NCI-H345 treated with DMSO at 0.1 percent for 48 hours (cell line): ENCODE data around the gene BAG5.

Source experiments
- DNase-seq: peaks from one replicate; lab custom pipeline; 2025; ENCODE audit not compliant: unreplicated experiment; lab: John Stamatoyannopoulos, UW

The BAG5 gene

GRCh38 chr14:103547455-103547940 is 15.0 kb downstream of the BAG5 start:
- no peak for DNase-seq

DNA sequence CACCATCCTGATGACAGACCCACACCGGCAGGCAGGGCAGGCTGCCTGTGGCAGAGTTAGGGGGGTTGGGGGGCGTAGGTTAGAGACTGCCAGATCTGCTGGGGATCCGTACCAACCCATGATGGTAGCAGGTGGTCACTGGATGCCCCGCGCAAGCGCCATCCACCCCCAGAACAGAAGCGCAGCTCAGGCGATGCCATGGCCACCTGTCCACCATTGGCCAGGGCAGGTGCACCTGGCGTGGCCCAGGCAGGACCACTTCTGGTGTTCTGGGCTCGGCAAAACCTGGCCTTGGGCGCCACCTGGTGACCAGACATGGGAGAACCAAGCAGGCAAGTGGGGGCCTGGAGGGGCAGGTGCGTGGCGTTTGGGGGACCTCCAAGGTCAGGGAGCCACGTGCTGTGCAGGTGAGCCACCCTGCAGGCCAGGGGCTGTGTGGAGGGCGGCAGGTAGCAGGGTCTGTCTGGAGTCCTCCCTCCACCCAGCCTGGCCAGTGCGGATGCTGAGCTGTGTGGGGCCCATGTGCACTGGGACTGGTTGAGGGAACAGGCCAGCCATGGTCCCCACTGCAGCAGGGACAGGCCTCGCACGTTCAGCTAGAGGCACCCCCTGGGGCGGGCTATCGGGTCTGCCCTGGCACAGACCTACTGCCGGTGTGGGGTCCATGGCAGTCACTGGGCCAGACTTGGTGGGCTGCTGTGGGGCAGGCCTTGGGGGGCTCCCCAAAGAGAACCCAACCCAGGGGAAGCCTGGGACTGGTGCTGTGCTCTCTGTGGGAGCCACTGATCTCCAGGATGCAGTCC is 15.6 kb downstream of the BAG5 start:
- peak; percentile 22 for DNase-seq

DNA sequence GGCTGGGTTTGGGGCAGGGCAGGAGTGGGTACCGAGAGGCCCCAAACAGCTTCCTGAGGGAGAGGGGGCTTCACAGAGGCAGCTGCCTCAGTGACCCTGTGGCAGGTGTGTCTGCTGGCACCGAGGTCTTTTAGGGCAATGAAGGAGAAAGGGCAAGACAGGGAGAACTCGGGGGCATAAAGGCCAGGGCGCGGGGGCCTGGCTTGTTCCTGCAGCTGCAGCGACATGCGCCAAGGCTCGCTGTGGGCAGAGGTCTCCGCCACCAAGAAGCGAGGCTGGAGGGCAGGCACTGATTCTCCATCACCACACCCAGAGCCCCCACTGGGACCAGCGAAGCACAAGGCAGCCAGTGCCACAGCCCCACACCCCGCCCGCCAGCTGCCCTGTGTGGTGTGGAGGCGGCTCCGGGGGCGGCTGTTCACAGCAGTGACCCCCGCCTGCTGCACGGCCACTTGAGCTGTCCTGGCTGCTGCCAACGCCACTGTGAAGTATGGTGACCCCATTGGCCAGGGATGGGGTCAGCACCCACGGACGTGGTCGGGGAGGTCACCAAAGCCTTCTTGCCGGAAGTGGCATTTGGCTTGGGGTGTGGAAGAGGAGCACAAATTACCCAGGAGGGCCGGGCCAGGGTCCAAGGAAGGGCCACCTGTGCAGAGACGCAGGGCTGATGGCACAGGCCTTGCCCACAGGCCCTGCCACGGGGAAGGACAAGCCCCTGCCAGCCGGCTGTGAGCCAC is 16.4 kb downstream of the BAG5 start:
- DNase-seq, result no peak

DNA sequence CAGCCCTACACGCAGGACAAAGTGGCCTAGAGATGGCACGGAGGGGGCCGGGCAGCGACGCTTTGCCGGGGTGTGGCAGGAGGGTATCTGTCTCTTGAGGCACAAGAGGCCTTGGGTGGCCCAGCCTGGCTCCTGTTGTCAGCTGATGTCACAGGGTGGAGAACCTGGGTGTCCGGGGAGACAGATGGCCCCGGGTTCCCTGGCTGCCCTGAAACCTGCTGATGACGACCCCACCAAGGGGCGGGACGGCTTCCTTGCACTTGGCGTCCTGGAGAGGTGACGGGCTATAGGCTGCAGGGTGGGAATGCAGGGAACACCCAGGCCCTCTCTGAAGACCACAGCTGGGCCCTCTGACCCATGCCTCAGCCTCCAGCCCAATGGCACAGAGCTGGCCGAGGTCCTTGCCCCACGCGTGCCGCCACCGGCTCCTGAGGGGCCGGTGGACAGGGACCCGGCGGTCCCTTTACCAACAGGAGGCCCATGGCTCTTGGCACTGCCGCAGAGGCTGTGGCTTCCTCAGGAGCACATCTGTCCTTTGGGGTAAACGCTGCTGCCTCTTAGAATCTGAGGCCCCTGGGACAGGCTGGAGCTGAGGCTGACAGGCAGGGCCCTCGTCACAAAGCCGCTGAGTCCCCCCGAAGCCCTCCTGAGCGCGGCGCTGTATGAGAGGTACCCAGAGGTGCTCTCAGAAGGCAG is 17.1 kb downstream of the BAG5 start:
- DNase-seq, result no peak

DNA sequence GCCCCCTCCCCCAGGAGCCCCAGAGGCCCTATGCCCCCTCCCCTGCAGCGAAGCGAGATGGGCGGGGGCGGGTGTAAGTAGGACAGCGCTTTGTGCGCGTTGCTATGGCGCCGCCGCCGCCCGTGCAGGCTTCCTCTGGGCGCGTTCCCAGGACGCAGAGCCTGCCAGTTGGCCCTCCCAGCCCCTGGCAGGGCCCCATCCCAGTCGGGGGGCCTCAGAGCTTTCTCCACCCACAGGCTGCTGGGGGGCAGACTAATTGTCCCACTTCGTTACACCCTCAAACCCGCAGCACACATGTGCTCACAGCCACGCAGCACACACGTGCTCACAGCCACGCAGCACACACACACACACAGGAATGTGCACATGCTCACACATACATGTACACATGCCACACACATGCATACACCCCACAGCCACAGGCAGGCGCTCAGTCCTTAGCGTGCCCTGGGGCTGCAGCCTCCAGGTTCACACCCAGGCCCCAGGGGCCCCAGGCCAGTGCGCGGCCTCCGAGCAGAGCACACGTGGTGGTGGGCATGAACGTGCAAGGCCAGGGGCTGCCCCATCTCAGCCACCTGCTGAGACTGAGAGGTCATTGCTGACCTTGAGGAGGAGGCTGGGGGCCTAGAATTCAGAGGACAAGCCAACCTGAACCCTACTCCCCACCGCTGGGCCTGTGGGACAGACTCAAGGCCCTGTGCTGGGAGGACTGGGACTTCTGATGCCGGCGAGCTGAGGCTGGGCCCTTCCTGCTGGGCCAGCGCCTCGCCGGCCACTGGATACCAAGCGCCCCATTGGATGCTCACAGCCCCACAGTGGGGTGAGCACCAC is 17.9 kb downstream of the BAG5 start:
- DNase-seq, result no peak

DNA sequence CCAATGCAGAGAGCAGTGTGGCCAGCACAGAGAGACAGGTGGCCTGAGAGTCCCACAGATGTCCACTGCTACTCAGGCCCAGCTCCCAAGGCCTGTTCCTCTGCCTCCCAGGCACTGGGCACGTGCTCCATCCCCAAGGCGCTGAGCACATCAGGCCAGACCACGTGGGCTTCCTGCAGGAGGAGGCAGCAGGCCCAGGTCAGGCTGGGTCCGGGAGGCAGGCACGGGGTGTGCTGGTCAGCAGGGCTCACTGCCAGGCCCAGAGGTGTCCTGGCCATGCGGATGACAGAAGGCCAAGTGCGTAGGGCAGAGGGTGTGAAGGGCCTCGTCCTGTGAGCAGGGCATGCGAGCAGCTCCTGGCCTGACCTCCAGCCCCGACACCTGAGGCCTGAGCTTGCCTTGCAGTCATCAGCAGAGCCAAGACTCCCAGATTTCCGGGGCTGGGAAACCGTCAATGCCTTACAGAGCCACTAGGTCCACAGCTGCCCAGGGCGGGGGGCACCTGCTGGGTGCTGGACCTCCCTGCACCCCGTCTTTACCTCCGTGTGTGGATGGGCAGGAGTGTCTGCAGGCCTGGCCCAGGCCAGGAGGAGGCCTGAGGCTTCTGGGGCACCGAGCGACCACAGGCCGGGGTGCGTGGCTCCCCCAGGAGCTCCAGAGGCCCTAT is 18.6 kb downstream of the BAG5 start:
- no peak for DNase-seq

DNA sequence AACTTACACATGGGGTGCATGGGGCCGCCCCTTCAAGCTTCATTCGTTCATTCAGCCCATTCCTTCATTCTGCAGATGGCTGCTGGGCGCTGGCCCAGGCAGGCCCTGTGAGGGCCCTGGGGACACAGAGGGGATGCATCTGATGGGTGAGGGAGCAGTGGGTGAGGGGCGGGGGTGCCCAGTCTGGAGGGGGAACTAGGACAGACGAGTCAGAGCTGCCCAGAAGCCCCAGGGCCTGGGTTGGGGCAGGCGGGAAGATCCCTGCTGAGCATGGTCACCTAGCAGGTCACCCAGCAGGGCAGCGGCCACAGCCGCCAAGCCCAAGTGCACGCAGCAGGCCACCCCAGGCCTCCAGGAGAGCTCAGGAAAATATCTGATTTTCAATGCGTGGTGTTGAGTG is 19.3 kb downstream of the BAG5 start:
- DNase-seq, result no peak

DNA sequence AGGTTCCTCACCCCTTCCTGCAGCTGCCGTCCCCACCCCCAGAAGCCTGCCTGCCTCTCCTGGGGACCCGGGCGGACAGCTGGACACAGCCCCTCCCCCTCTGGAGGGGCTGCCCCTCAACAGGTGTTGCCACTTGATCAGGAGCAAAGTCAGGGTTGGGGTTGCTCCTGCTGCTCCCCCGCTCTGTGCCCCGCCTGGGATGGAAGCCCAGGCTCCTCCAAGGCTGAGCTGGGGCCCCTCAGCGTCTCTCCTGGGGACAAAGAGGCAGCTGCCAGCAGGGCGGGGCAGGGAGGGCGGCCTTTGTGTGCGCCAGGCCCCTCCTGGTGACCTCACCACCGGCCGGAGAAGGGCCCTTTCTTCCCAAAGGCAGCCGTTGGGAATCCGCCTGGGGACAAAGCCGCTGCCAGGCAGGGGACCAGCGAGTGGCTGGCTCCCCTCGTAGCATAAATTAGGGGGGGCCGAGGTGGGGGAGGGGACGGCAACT is 19.8 kb downstream of the BAG5 start:
- peak; percentile 13 for DNase-seq

DNA sequence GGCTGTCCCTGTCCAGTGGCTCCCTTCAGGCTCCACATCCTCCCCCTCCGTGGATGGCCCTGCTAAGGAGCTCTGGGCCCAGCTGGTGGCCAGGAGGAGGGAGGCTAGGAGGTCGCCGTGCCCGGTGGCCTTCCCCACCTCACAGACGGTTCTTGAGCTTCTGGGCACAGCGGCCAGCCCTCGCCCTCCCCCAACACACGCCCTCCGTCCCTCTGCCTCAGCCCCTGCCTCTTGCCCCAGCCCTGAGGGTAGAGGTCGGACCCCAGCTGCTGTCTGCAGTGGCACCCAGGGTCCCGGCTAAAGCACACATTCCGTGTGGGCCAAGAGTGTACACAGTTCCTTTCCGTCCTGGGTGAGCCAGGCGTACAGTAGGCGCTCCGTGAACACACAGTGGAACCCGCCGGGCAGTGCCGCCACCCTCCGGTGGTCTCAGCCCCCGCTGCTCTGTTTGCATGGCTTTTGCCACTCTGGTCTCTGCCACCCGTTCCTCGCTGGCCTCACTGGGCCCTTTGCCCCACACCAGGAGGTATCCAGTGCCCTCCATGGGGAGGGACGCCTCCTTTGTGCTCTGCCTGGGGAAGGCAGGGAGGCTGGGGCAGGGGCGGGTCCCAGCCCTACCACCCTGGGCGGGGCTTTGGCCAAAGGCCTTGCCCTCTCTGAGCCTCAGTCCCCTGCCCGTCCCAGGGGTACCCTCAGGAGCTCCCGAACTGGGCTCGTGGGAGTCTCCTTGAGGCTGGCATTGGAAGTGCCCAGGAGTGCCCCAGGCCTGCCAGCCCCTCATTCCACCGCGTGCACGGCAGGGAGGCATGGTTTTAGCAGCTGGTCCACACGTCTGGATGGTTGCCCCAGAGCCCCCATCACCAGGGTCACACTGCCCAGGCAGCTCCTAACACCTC is 20.5 kb downstream of the BAG5 start:
- no peak for DNase-seq

- DNase-seq, result no peak
These were observed 21.4 kb downstream of the BAG5 start for GRCh38 chr14:103540821-103541708.

DNA sequence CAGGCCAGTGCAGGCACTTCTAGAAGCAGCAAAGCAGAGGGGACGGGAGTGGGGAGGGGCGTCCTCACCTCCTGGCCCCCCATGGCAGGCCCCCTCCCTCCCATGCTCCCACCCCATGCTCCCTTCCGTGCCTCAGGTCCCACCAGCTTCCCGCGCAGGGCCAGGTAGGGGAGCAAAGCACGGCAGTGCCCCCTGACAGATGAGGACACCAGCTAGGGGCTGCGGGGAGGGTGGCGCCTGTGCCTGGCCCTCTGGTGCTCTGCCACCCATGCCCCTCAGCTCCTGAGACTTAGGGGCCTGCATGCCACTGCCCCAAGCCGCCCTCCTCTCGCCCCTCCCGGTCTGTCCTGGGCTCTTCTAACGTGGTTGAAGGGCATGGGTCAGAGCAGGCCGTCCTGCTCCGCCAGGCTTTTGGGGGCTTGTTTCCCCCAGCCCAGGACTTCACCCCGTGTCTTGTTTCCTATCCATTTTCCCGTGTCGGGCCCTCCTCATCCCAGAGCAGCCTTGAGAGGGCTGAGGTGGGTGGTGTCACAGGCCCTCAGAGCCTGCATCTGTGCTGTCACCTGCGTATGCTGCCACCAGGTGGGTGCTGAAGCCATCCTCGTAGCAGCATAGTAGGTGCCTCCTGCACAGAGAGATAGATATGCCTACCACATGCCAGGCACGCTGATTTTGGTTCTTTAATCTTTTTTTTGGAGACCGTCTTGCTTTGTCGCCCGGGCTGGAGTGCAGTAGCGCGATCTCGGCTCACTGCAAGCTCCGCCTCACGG is 23.2 kb downstream of the BAG5 start:
- DNase-seq, result no peak

DNA sequence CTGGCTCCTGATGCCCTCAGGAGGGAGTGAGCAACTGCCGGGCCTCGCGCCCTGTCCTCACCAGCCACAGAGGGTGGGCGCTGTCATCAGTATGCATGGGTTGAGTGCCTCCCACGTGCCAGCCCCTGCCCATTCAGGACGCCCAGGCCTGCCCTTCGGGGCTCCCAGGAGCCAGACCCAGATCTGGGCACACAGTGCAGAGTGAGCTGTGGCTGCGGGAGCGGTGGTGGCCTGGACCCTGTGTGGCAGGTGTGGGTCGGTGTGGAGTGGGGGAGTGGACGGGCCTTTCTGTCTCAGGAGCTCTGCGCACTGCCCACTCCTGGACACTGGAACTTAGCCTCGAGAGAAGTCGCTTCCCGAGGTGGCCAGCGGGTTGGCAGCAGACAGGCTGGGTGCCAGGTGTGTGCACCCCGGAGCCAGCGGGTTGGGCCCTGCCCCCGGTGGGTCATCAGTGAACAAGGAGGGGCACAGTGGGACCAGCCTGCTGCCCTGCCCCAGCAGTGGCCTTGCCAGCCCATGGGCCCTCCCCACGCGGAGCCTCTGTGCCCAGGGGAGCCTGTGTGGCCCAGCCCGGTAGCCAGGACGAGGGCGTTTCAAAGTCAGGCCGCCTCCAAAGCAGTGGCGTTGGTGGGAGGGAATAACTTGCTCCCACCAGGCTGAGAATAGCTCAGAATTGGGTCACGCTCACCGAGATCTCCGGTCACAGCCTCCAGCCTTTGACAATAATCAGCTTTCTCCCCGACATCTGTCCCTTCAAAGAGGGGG is 24.0 kb downstream of the BAG5 start:
- no peak for DNase-seq

DNA sequence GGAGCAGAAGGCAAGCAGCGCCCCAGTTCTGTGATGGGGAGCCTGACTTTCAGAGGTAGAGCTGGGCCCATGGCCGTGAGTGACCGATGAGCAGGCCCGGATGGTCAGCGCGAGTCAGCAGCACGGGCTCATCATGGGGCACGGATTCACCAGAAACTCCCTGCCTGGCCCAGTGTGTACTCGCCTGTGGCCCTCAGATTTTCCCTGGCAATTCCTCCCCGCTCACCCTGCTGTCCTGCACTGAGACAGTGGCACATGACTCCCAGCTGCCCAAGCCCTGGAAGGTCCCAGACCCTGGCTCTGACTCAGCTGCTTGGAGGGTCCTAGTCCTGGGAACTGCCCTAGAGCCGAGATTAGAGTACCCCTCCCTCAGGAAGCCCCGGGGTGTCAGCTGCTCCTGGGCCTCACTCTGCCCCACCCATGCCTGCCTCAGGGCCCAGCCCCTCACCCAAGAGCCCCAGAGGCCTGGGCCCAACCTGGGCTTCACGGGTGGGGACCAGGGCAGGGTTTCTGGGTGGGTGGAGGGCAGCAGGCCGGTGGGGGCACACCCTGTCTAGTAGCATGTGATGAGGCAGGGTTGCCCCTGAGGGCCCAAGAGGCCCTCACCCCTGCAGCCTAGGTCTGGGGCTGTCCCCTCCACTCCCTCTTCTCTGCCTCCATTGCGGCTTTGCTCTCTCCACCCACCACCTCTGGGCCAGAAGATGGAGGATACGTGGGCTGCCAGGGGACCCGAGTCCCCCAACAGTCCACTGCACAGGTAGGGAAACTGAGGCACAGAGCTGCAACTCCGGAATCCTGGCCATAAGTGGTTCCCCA is 25.1 kb downstream of the BAG5 start:
- DNase-seq, result no peak

DNA sequence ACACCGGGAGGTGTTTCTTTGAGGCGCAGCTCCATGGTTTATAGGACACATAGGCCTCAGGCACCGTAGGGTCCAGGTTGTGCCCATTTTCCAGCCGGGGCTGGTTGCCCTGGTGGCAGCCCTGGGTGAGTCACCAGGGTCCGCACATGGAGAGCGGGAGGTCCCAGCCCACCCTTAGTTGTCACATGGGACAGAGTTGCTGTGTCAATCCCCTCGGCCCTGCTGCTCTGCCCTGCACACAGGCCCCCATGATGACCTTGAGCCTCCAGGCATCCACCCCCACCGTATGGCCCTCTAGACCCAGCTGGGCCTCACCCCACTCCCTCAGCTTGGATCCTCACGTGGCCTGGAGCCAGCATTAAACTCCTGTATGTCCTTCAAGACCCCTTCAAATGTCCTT is 25.8 kb downstream of the BAG5 start:
- no peak for DNase-seq

DNA sequence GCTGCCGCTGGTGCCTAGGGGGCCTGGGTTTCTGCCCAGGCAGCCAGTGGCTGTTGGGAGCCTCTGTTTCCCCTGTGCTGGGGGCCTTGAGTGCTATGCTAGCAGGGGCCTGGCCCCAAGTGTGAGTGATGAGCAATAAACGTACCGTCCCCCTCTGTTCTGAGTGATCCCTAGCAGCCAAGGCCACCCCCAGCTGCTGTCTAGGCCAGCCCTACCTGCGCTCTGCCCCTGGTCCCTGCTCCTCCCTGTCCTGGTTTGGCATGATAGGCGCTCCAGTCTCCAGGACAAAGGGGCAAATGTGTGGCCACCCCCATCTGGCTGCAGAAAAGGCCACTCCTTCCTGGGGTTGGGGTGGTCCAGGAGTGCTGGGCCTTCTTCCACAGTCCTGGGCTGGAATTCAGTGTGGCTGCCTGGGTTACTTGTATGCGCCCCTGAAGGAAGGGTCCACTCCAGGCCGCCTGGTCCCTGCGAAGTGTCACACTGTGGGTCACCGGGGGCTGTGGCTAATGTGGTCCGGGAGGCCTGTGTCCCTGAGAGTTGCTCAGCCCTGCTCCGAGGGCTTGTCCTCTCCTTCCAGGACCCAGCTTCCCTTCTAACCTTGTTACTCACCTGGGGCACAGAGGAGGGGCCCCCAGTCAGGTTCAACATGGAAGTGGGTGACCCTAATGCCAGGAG is 26.4 kb downstream of the BAG5 start:
- no peak for DNase-seq
